ENCODE measurements around the gene ZDHHC11.
"Not testable (repeated sequence)": the region's sequence is repeated elsewhere in the genome, so short reads cannot be mapped to it uniquely, and the experiment has no call there.

DNA sequence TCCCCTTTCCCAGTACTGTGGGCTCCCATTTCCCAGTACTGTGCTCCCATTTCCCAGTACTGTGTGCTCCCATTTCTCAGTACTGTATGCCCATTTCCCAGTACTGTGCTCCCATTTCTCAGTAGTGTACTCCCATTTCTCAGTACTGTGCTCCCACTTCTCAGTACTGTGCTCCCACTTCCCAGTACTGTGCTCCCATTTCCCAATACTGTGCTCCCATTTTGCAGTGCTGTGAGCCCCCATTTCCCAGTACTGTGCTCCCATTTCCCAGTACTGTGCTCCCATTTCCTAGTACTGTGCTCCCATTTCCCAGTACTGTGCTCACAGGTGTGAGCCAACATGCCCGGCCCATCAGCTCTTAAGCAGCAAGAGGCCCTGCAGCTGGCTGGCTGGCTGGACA is 54.9 kb downstream of the ZDHHC11 start:
- TF ChIP-seq, protein P1, sequence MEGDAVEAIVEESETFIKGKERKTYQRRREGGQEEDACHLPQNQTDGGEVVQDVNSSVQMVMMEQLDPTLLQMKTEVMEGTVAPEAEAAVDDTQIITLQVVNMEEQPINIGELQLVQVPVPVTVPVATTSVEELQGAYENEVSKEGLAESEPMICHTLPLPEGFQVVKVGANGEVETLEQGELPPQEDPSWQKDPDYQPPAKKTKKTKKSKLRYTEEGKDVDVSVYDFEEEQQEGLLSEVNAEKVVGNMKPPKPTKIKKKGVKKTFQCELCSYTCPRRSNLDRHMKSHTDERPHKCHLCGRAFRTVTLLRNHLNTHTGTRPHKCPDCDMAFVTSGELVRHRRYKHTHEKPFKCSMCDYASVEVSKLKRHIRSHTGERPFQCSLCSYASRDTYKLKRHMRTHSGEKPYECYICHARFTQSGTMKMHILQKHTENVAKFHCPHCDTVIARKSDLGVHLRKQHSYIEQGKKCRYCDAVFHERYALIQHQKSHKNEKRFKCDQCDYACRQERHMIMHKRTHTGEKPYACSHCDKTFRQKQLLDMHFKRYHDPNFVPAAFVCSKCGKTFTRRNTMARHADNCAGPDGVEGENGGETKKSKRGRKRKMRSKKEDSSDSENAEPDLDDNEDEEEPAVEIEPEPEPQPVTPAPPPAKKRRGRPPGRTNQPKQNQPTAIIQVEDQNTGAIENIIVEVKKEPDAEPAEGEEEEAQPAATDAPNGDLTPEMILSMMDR (conservative IDR thresholded peaks at IDR 0.05; ENCODE audit: low read depth, low read length) = not testable (repeated sequence)
- not testable (repeated sequence) for TF ChIP-seq EZH2 (IDR thresholded peaks at IDR 0.05; ENCODE audit: low read length, unreplicated experiment)
